Measurements from ENCODE around the gene GMEB2.
"Not testable (repeated sequence)": the region's sequence is repeated elsewhere in the genome, so short reads cannot be mapped to it uniquely, and the experiment has no call there.

Gene GMEB2

GRCh38 chr20:63657260-63657936 is 30.5 kb upstream of the GMEB2 start:
- DNase-seq (ENCODE audit: low spot score), result peak; percentile 41

GRCh38 chr20:63656451-63656850 is 29.6 kb upstream of the GMEB2 start:
- DNase-seq (ENCODE audit: low spot score), result no peak

GRCh38 chr20:63655249-63655648 is 28.3 kb upstream of the GMEB2 start:
- no peak for DNase-seq (ENCODE audit: low spot score)

GRCh38 chr20:63653974-63654668 is 27.2 kb upstream of the GMEB2 start:
- no peak for DNase-seq (ENCODE audit: low spot score)

- peak; percentile 92 for DNase-seq (ENCODE audit: low spot score)
Measured at GRCh38 chr20:63653041-63653973, 26.4 kb upstream of the GMEB2 start, which contains the start of gene STMN3. STMN3 (minus strand) TSS chr20:63653424; CDS start chr20:63653345, 79 bp downstream.

- peak; percentile 51 for DNase-seq (ENCODE audit: low spot score)
Measured at GRCh38 chr20:63652192-63652980, 25.5 kb upstream of the GMEB2 start.

- no peak for DNase-seq (ENCODE audit: low spot score)
Measured at GRCh38 chr20:63651942-63652191, 25.0 kb upstream of the GMEB2 start.

- DNase-seq (ENCODE audit: low spot score), result not testable (repeated sequence)
Measured at GRCh38 chr20:63650486-63650885, 23.6 kb upstream of the GMEB2 start.

GRCh38 chr20:63648895-63649589 is 22.1 kb upstream of the GMEB2 start:
- DNase-seq (ENCODE audit: low spot score), result no peak

- no peak for DNase-seq (ENCODE audit: low spot score)
Measured at GRCh38 chr20:63648190-63648589, 21.3 kb upstream of the GMEB2 start.

GRCh38 chr20:63645218-63645617 is 18.3 kb upstream of the GMEB2 start:
- no peak for DNase-seq (ENCODE audit: low spot score)

- DNase-seq (ENCODE audit: low spot score), result no peak
Measured at GRCh38 chr20:63643946-63644345, 17.0 kb upstream of the GMEB2 start.

GRCh38 chr20:63643499-63643898 is 16.6 kb upstream of the GMEB2 start:
- no peak for DNase-seq (ENCODE audit: low spot score)

- DNase-seq (ENCODE audit: low spot score), result no peak
Measured at GRCh38 chr20:63642527-63643247, 15.8 kb upstream of the GMEB2 start.

GRCh38 chr20:63641792-63642523 is 15.1 kb upstream of the GMEB2 start:
- DNase-seq (ENCODE audit: low spot score), result peak; percentile 96

- no peak for DNase-seq (ENCODE audit: low spot score)
Measured at GRCh38 chr20:63641146-63641791, 14.4 kb upstream of the GMEB2 start.

- DNase-seq (ENCODE audit: low spot score), result not testable (repeated sequence)
Measured at GRCh38 chr20:63640686-63641085, 13.8 kb upstream of the GMEB2 start.

GRCh38 chr20:63640086-63640485 is 13.2 kb upstream of the GMEB2 start:
- DNase-seq (ENCODE audit: low spot score), result no peak
